PC-3 (cell line): ENCODE data around the gene NUP93.

Experiments
- CTCF ChIP-seq: fragments of 300-600 bp; sonication (generic); conservative IDR thresholded peaks from 2 replicates; pipeline ENCODE4 v1.5.1; 2017; ENCODE audit warnings: antibody characterized with exemption, low read depth, mild to moderate bottlenecking, low read length
- EZH2 ChIP-seq: fragments of 300-600 bp; sonication (generic); IDR thresholded peaks from one replicate; pipeline ENCODE4 v1.6.1; 2017; ENCODE audit warnings: antibody characterized with exemption, mild to moderate bottlenecking, low read length; ENCODE audit not compliant: unreplicated experiment

- TF ChIP-seq EZH2 = no peak
- TF ChIP-seq CTCF = no peak
Measured at GRCh38 chr16:56683424-56684172, 46.3 kb upstream of the NUP93 start.
